Gastroesophageal sphincter (tissue), 3 donors: ENCODE measurements around the gene CMIP.

Experiments
- CTCF ChIP-seq, 4 experiments: fragments of 200-600 bp in 2 of 4; fragments of 450-650 bp in 2 of 4; sonication (generic) in 1 of 4; IDR thresholded peaks; one replicate each; pipeline ENCODE4 v1.5.1; 2017 to 2019; ENCODE audit warnings: antibody characterized with exemption in 4 of 4, mild to moderate bottlenecking in 2 of 4, moderate library complexity in 2 of 4
- POLR2A ChIP-seq, 2 donors: fragments of 450-650 bp; IDR thresholded peaks; one replicate each; pipeline ENCODE4 v1.6.1; 2017; ENCODE audit warnings: antibody characterized with exemption in 2 of 2, mild to moderate bottlenecking in 2 of 2, moderate library complexity in 1 of 2

- TF ChIP-seq POLR2A (IDR thresholded peaks at IDR 0.05) (no peak), CTCF (IDR thresholded peaks at IDR 0.05) (no peak)
Measured at GRCh38 chr16:81595629-81596292, 151.2 kb downstream of the CMIP start.
